Kidney tubule cell (primary cell): ENCODE measurements around the gene CRIP2.

Source experiments
- DNase-seq: peaks from one replicate; pipeline ENCODE4 v3.0.0-alpha.2; 2018; ENCODE audit warnings: low spot score

Gene CRIP2

DNA sequence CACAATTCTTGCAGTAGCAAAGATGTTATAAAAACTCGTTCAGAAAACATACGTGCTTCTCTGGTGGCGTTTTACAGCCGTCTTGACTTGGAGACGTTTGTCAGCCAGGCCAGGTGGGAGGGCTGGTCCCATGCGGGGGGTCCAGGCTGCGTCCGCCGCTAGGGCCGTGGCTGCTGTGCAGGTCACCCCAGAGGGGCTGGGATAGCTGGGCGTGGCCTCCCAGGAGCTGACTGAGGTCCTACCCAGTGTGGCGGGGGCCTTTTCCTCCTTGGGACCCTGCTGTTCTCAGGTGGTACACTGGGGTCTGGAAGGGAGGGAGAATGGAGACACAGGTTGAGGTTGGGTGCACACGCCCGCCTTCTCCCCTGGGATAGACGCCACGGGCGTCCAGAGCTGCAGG is 29.8 kb upstream of the CRIP2 start:
- no peak for DNase-seq

DNA sequence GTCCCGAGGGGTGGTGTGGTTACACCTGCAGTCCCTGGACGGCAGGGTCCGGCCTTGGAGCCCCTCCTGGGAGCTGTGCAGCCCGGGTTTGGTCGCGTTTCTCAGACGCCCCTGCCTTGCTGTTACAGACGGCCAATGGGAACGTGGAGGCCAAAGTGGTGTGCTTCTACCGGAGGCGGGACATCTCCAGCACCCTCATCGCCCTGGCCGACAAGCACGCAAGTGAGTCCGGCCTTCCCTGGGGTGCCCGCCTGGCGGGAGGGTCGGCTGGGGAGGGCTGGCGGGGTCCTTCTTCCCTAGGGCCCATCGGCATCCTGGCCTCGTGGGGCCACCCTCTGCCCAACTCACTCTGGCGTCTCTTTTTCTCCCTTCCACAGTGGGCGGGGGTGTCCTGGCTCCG is 29.3 kb upstream of the CRIP2 start:
- no peak for DNase-seq

DNA sequence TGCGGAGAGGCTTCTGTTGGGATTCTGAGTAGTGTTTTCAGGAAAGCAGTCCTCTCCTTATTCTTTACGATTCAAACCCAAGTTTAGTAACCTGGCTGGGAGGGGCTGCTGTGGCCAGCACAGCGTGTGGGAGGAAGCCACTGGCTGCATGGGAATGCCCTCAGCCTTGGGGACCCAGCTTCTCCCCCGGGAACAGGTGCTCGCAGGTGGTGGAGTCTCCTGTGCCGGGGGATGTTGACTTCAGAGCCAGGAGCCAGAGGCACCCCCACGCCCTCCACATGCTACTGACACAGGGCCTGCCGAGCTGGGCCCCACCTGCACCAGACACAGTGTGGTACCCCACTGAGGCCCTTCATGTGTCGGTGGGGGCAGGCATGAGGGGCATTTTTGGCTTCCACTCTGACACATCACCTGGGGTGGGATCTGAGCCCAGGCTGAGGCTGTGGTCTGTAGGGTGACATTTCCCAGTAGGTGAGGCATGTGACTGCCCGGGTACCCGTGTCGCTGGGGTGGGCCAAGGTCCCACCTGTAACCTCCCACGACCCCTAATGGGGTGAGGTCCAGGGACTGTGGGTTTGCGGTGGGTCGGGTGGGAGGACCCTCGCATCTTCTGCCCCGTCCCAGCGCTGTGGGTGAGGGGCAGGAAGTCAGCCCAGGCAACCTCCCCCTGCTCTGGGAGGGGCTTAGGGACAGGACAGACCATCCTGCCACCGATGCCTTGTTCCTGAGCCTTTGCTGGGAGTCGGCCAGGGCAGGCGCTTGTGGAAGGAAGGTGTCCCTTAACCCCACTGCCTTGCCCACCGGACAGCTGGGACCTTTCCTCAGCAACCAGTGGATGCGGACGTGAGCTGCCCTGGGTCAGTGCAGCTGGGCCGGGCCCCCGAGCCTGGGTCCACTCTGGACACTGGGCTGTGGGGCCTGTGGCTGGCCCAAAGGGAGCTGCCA is 28.4 kb upstream of the CRIP2 start:
- DNase-seq: no peak

DNA sequence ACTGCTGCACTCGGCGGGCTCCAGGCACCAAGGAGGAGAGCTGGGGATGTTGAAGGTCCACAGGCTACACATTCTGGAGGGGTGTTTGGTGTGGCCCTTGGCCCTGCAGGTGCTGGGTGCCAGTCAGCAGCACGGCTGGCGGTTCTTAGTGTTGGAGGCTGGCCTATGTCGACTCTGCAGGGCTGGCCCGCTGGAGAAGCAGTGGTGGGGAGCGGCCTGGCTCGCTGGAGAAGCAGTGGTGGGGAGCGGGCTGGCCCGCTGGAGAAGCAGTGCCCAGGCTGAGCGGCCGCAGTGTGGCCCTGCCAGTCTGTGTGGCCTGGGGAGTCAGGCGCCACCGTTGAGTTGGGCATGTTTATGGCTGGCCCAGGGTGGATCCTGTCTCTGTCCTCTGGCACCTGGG is 27.6 kb upstream of the CRIP2 start:
- DNase-seq: no peak

DNA sequence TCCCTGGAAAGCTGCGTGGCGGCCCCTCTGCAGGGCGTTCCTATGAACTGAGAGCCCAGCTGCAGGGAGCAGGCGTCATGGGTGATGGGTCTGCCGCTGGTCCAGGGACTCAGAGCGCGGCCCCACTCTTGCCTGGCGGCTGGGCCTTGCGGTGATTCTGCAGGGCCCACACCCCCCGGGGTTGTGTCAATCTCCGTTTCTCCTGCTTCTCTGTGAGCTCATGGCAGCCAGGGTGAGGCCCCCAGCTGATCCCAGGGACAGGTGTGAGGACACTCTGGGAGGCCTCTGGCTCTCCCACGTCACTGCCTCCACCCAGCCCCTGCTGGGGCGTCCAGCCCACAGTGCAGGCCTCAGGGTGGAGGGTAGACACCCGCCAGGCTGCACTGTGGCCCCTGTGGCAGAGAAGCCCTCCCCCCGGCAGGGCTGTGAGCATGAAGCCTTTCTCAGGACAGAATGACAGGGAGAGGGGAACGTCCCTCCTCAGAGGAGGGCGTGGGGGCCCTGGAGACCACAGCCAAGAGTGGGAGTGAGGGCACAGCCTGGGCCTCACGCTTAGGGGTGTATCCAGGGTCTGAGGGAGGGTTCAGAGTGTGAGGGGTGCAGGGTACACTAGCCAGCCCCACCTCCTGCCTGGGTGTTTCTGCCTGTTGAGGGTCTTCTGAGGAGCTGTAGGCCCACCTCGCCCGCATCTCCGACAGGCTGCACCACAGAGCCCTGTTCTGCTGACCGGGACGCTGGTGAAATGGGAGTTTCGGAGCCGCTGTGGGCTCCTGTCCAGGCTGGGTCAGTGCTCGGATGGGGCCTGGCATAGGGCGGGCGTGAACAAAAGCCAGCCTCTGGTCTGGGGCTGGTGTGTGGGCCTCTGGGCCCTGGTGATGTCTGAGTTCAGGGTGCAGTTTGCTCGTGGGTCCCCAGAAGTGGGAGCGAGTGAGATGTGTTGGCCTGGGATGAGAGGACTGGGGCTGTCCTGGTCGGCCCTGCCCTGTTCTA is 26.7 kb upstream of the CRIP2 start:
- DNase-seq: no peak

DNA sequence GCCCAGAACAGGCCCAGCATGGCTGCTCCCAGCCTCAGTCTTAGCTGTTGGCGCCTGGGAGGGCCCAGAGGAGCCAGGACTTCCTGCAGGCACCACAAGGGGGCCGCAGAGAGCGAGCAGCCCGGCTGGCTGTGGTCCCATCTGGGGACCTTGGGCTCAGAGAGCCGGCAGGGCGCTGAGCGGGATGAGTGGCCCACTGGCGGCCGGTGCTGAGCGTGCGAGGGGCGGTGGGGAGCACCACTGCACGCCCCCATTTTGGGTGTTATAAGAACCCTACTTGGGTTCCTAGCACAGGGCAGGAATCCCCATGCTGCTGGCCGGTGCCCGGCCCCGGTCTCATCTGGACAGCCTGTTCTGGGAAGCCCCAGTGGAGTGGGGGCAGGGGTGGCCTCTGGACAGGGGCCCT is 25.9 kb upstream of the CRIP2 start:
- peak; percentile 60 for DNase-seq

DNA sequence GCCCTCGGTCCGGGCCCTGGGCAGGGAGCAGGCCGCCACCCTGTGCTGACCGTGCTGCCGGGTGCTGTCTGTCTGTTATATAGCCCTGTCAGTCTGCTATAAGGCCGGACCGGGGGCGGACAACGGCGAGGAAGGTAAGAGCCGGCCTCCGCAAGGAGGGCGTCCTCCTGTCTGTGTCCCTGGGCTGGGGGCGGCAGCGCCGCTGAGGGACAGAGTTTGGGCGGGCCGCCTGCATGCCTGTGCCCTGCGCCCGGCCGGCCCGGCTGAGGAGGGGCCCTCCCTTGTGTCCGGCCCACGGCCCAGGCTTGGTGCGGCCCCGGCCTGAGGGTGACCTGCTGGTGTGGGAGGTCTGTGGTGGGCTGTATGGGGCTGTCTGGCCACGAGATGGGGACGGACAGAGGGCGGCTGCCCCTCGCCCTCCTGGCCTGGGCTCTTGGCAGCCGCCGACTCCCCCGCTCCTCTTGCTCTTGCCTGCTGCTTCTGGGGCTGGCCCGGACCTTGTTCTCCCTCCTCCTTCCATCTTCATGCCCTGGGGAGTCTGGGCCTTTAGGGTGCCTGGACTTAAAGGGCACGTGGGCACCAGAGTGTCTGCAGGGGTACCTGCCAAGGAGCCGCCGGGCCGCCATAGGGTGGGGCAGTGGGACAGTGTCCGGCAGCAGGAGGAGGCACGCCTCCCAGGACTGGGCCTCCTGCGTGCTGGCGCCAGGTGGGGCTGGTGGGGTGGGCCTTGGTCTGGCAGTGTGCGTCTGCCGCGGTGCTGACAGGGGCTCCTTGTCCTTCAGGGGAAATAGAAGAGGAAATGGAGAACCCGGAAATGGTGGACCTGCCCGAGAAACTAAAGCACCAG is 25.1 kb upstream of the CRIP2 start:
- no peak for DNase-seq

DNA sequence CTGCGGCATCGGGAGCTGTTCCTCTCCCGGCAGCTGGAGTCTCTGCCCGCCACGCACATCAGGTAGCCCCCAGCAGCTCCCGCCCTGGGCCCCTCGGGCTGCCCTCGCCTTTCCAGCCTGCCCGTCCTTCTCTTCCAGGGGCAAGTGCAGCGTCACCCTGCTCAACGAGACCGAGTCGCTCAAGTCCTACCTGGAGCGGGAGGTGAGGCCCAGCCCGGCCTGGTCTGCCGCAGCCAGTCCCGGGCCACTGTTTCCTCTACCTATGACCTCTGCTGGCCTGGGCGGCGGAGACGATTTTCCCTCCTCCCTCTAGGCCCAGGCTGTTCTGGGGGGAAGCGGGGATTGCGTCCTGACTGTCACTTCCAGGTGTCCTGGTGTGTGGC is 24.5 kb upstream of the CRIP2 start:
- no peak for DNase-seq

DNA sequence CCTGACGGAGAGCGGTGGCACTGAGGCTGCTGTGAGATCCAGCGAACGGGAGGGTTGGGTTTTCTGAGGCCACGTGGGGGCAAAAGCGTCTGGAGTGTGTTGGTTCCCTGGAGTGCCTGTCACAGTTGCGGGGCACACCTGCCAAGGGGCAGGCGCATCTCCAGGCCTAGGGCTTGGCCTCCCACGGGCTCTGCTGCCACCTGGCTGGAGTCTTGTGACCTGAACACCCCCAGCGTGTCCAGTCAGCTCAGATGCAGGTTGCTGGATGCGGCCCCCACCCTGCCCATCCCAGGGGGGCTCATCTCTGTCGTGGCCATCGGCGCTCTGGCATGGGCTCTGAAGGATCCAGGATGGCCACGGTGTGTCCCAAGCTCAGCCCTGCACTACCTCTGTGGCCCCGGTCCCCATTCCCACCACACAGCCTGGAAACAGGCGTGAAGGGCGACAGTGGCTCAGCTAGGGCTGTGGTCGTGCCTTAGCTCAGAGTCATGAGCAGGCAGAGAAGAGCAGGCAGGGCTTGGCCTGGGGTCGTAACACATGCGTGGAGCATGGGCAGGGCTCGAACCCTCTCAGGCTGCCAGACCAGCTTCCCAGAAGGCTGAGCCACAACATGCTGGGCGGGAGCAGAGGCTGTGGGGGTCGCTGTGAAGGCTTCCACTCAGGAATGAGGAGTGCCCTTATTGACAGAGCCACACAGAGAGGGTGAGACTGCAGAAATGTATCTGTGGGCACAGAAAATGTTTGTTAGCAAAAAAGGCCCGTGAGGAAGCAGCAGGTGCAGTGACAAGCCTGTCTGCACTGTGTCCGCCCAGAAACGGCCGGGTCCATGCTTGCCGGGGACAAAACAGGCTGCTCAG is 23.5 kb upstream of the CRIP2 start:
- DNase-seq: no peak

DNA sequence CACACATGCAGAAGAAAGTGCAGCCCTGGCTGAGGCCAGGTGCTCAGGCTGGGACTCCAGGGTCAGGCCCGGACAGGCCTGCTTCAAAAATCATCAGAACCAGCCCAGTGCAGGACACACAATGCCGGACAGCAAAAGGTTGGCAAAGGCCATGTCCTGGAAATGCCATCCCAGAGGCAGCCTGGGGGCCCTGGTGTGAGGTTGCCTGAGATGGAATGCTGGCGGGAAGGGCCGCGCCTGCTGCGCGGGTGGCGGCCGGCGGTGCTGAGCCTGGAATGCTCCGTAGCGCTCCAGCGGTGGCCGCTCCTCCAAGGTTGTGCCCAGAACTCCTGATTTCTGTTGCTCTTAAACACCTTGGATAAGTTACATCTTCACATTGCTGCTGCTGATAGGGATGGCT is 21.7 kb upstream of the CRIP2 start:
- no peak for DNase-seq

DNA sequence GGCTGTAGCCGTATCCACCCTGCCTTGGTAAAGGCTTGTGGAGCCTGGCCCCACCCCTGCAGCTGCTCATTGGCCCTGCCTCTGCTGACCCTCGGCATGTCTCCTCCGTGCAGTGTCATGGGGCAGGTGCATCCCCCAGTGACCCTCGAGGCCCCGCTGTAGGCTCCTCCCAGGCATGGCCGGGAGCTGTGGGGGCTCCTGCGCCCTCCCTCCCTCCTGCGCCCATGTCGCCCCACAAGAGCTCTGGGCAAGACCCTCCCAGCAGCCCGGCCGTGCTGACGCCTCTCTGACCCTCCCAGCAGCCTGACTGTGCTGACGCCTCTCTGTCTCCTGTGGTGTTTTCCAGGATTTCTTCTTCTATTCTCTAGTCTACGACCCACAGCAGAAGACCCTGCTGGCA is 20.8 kb upstream of the CRIP2 start:
- no peak for DNase-seq

DNA sequence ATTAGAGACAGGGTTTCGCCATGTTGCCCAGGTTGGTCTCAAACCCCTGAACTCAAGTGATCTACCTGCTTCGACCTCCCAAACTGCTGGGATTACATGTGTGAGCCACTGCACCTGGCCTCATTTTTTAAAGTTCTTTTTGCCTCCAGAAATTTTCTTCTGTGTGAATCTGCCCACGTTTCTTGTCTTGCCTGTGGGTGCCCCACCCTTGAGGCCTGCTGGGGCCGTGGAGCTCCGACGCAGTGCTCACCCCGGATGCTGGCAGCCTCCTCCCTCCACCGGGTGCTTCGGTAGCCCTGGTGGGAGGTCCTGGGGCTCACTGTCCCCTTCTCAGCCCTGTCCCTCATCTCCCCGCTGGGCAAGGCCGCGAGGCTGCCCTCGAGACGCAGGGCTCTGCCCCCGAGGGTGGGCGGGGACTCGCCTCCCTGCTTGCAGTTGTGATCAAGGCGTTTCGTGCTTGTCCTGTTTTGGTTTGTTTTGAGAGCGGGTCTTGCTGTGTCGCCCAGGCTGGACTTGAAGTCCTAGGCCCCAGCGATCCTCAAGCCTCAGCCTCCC is 19.5 kb upstream of the CRIP2 start:
- no peak for DNase-seq

DNA sequence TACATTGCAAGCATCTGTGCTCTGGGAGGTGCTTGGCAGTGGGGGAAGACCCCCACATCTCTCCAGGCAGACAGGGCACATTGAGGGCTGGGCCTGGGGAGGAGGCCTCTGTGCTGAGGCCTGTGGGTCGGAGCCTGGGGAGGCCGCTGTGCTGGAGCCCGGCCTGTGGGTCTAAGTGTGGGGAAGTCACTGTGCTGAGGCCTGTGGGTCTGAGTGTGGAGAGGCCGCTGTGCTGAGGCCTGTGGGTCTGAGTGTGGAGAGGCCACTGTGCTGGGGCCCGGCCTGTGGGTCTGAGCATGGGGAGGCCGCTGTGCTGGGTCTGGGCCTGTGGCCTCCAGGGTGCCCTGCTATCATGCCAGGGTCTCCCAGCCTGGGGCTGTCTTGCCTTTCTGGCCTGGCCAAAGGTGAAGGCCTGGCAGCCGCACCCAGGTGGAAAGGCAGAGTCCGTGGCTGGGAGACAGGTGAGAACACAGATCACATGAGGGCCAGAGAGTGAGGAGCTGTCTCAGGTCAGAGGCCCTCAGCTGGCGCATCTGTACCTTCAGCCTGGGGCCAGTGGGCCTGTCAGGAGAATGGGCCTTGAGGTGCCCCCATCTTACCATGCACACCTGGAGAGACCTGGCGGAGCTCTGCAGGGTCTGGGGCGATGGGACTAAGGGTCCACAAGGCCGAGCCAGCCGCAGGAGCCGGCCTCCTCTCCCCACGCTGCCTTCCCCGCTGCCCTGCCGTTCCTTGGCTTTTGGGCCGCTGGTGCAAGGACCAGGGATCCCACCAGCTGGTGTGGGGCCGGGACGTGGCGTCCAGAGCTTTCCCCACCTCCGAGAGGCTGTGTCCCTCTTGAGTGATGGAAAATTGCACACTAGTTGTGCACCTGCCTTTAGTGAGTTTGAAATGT is 18.6 kb upstream of the CRIP2 start:
- no peak for DNase-seq

DNA sequence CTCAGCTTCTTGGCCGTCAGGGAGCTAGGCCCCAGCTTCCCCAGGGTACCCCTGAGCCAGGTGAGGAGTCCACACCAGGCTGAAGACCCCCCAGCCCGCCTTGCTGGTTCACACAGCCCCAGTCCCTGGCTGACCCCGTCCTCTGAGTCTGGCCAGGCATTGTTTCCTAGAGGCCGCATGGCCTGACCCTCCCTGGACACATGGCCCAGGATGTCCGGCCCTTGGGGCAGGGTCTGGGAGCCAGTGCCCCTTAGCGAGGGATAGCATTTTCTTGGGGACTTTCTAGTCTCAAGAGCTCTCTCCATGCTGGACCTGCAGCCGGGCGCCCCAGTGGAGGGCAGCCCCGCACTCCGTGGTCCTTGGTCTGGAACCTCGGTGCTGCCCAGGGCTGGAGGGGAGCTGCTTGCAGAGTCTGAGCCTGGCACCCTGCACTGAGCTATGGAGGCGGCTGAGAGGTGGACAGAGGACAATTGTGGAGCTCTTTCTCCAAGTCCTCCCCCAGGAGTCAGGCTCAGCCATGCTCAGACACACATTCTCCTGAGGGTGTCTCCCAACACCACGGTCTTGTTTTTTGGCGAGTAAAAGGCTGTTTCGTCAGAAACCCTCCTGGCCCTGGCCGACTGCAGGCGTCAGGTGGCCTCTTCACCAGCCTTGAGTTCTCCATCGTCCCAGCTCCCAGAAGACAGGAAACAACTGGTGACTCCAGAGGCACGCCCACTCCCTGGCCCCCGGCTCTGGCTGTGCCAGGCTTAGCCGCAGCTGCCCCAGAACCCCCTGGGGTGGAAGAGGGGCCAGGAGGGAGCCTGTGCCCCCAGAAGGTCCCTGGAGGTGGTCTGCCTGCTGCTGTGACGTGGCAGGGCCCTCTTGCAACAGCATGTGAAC is 17.6 kb upstream of the CRIP2 start:
- DNase-seq: no peak

DNA sequence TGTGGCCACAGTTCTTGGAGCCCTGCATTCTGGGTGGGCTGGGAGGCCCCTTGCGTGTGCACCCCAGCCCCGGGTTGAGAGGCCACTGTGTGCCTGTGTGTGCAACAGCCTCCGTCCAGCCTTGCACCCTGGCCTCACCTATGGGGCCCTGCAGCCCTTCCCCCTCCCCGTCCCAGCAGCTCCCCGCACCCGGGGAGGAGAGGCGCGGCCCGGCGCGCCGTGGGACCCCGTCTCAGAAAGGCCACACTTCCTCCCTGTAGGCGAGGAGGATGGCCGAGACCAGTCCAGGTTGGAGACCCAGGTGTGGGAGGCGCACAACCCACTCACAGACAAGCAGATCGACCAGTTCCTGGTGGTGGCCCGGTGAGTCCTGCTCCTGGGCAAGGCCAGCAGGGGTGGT is 16.6 kb upstream of the CRIP2 start:
- no peak for DNase-seq

DNA sequence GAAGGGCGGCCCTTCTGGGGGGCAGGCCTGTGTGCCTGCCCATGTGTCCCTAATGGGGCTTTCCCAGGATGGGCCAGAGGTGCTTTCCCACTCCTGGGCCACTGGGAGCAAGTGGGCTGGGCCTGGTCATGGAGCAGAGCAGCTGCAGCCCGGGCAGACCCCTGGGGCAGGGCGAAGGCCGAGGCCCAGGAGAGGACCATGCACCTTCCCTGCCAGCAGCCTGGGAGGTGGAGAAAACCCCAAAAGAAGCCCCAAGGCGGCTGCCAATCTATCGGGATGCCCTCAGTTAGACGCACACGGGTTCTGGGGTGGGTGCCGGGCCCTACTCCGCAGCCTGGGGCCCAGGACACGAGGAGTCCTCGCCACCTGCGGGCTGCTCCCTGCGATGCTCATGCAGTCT is 16.1 kb upstream of the CRIP2 start:
- no peak for DNase-seq

DNA sequence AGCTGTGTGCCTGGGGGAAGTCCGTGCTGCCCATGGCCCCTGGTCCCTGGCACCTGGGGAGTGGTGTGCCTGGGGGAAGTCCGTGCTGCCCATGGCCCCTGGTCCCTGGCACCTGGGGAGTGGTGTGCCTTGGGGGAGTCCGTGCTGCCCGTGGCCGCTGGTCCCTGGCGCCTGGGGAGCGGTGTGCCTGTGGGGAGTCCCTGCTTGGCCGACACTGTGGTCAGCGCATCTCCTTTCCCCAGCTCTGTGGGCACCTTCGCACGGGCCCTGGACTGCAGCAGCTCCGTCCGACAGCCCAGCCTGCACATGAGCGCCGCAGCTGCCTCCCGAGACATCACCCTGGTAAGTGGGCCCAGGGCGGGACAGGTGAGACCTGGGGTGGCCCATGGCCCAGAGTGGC is 14.5 kb upstream of the CRIP2 start:
- no peak for DNase-seq

DNA sequence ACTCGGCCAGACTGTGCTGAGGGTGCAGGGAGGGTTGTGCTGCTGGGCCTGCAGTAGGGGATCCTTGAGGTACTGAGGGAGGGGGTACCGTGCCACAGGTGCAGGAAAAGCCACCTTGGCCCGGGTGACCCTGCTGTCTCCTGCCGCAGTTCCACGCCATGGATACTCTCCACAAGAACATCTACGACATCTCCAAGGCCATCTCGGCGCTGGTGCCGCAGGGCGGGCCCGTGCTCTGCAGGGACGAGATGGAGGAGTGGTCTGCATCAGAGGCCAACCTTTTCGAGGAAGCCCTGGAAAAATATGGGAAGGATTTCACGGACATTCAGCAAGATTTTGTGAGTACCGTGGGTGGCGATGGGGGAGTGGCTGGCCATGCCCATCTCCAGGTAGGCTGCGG is 14.0 kb upstream of the CRIP2 start:
- no peak for DNase-seq

DNA sequence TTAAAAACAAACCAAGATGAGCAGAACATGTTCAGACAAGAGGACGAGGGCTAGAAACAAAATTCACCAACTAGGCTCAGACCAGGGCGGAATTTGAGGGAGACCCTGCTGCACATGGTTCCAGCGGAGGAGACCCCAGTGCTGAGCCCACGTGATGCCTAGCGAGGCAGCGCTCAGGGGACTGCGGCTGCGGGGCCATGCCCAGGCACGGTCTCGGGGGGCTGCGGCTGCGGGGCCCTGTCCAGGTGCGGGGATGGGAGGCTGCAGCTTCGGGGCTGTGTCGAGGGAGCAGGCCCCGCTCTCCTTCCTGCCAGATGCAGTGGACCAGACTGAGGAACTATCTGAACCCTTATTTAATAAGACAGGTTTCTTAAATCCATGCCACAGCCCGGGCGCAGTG is 12.7 kb upstream of the CRIP2 start:
- DNase-seq: no peak
